Coronary artery (tissue), 2 donors: ENCODE results near the gene CCDC40.

Experiments used
- DNase-seq: peaks from one replicate; pipeline ENCODE4 v3.0.0-alpha.2; 2017; ENCODE audit warnings: low spot score
- H3K27ac ChIP-seq, 2 donors: fragments of 200-600 bp; sonication (generic); one replicate each; pipeline ENCODE4 v1.5.1; 2016 to 2019
- H3K4me3 ChIP-seq: fragments of 200-600 bp; sonication (generic); 2 replicates; pipeline ENCODE4 v1.5.1; 2016; ENCODE audit warnings: mild to moderate bottlenecking, moderate library complexity
- CTCF ChIP-seq: fragments of 200-600 bp; sonication (generic); IDR thresholded peaks from one replicate; pipeline ENCODE4 v1.5.1; 2019; ENCODE audit warnings: antibody characterized with exemption

The CCDC40 gene

GRCh38 chr17:80129006-80129565 lies 92.6 kb downstream of the CCDC40 start:
- Histone ChIP-seq H3K4me3 (no peak overlapping the region), H3K27ac (no peak overlapping the region)
- no peak for DNase-seq
- TF ChIP-seq CTCF = no peak

- DNase-seq = no peak
- H3K27ac ChIP-seq = no peak overlapping the region
- no peak for TF ChIP-seq CTCF
Observed at GRCh38 chr17:80130992-80131391, 94.5 kb downstream of the CCDC40 start.

GRCh38 chr17:80132906-80133625 lies 96.6 kb downstream of the CCDC40 start:
- H3K27ac ChIP-seq = no peak overlapping the region
- DNase-seq = no peak
- no peak for TF ChIP-seq CTCF
- no peak overlapping the region for H3K4me3 ChIP-seq

More at GRCh38 chr17:80130992-80131391, 94.5 kb downstream of the CCDC40 start:
- no peak overlapping the region for H3K4me3 ChIP-seq

- no peak for TF ChIP-seq CTCF
- DNase-seq = no peak
- Histone ChIP-seq H3K27ac (no peak overlapping the region), H3K4me3 (no peak overlapping the region)
Observed at GRCh38 chr17:80133626-80133970, 97.2 kb downstream of the CCDC40 start.

GRCh38 chr17:80137131-80137530 lies 100.7 kb downstream of the CCDC40 start:
- no peak overlapping the region for H3K27ac ChIP-seq
- no peak for DNase-seq
- no peak overlapping the region for H3K4me3 ChIP-seq
- TF ChIP-seq CTCF = no peak

GRCh38 chr17:80138856-80139426 lies 102.5 kb downstream of the CCDC40 start:
- no peak for DNase-seq
- TF ChIP-seq CTCF = no peak
- no peak overlapping the region for H3K4me3 ChIP-seq
- H3K27ac ChIP-seq = no peak overlapping the region
